Measurements from ENCODE around the gene SACM1L.

The SACM1L gene

GRCh38 chr3:45642731-45643152 is 46.5 kb upstream of the SACM1L start:
- TF ChIP-seq CTCF (IDR thresholded peaks at IDR 0.05) = no peak
- no peak overlapping the region for H3K4me3 ChIP-seq (ENCODE audit: low read depth, low read length)
- H3K27me3 ChIP-seq (ENCODE audit: control insufficient read depth, insufficient read depth, low read length) = no peaks in the 10 kb centered on the region
- H3K9me3 ChIP-seq (ENCODE audit: control insufficient read depth, low read length) = no peaks in the 10 kb centered on the region
- H3K4me2 ChIP-seq (ENCODE audit: low read length) = no peak overlapping the region
- H3K79me2 ChIP-seq = peaks cover 11% of the 10 kb centered on the region
- H3K36me3 ChIP-seq (ENCODE audit: control insufficient read depth, insufficient read depth, low read length) = no peaks in the 10 kb centered on the region
- H3K4me1 ChIP-seq = peaks cover 9% of the 10 kb centered on the region
- no peak overlapping the region for H3K27ac ChIP-seq
- H2AFZ ChIP-seq = no peak overlapping the region
- no peak overlapping the region for H3K9ac ChIP-seq

GRCh38 chr3:45644063-45644790 is 45.0 kb upstream of the SACM1L start:
- Histone ChIP-seq H3K4me2 (ENCODE audit: low read length) (no peak overlapping the region), H3K27me3 (ENCODE audit: control insufficient read depth, insufficient read depth, low read length) (no peaks in the 10 kb centered on the region), H3K4me1 (peaks cover 9% of the 10 kb centered on the region), H3K9ac (no peak overlapping the region), H3K79me2 (peaks cover 11% of the 10 kb centered on the region), H3K9me3 (ENCODE audit: control insufficient read depth, low read length) (no peaks in the 10 kb centered on the region), H3K36me3 (ENCODE audit: control insufficient read depth, insufficient read depth, low read length) (no peaks in the 10 kb centered on the region), H3K4me3 (ENCODE audit: low read depth, low read length) (no peak overlapping the region), H2AFZ (no peak overlapping the region), H3K27ac (no peak overlapping the region)
- no peak for TF ChIP-seq CTCF (IDR thresholded peaks at IDR 0.05)

- H3K79me2 ChIP-seq = peaks cover 6% of the 10 kb centered on the region
- peaks cover 9% of the 10 kb centered on the region for H3K4me1 ChIP-seq
- H3K4me2 ChIP-seq (ENCODE audit: low read length) = no peak overlapping the region
- H3K9me3 ChIP-seq (ENCODE audit: control insufficient read depth, low read length) = no peaks in the 10 kb centered on the region
- H3K36me3 ChIP-seq (ENCODE audit: control insufficient read depth, insufficient read depth, low read length) = no peaks in the 10 kb centered on the region
- H3K4me3 ChIP-seq (ENCODE audit: low read depth, low read length) = no peak overlapping the region
- no peak overlapping the region for H3K27ac ChIP-seq
- no peak for TF ChIP-seq CTCF (IDR thresholded peaks at IDR 0.05)
- no peak overlapping the region for H2AFZ ChIP-seq
- no peak overlapping the region for H3K9ac ChIP-seq
- no peaks in the 10 kb centered on the region for H3K27me3 ChIP-seq (ENCODE audit: control insufficient read depth, insufficient read depth, low read length)
Observed at GRCh38 chr3:45644791-45645201, 44.4 kb upstream of the SACM1L start.

DNA sequence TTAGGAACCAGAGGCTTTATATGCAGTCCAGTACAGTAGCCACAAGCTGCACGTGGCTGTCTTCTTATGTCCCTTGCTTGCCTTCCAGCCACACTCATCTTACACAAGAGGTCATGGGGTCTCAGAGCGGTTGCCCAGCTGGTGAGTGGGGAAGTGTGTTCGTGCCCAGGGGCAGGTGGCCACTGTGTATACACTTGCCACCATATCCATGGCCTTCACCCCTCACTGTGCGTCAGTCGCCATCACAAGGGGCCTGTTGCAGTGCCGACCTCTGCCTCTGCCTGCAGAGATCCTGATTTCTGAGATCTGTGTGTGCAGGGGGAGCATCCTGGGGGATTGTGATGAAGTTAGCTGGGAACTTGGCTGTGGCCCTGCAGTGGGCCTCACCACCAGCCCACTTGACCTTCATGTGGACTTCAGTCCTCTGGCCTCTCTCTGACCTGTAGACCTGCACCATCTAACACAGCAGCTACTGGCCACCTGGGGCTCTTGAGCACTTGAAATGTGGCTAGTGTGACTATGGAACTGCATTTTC is 43.1 kb upstream of the SACM1L start:
- Histone ChIP-seq H3K4me1 (no peaks in the 10 kb centered on the region), H3K4me3 (ENCODE audit: low read depth, low read length) (no peak overlapping the region)
- no peak for TF ChIP-seq CTCF (IDR thresholded peaks at IDR 0.05)

More for the DNA sequence above, 43.1 kb upstream of the SACM1L start:
- Histone ChIP-seq H3K36me3 (ENCODE audit: control insufficient read depth, insufficient read depth, low read length) (no peaks in the 10 kb centered on the region), H2AFZ (no peak overlapping the region), H3K27me3 (ENCODE audit: control insufficient read depth, insufficient read depth, low read length) (no peaks in the 10 kb centered on the region), H3K79me2 (peaks cover 3% of the 10 kb centered on the region), H3K9ac (no peak overlapping the region), H3K4me2 (ENCODE audit: low read length) (no peak overlapping the region), H3K9me3 (ENCODE audit: control insufficient read depth, low read length) (no peaks in the 10 kb centered on the region), H3K27ac (no peak overlapping the region)
